Stimulated activated CD4-positive, alpha-beta T cell treated with anti-CD3 and anti-CD28 coated beads, Interleukin-2, amount 100 ng/mL, for 4 hours (primary cell): Measurements from ENCODE around the gene RPL32.
"Not testable (repeated sequence)": the region's sequence is repeated elsewhere in the genome, so short reads cannot be mapped to it uniquely, and the experiment has no call there.

ENCODE experiments used
- DNase-seq: peaks from one replicate; pipeline ENCODE4 v3.0.0-alpha.2; 2020; ENCODE audit warnings: low read depth

RPL32 gene

GRCh38 chr3:12808587-12808986, 32.8 kb downstream of the RPL32 start:
- DNase-seq, result no peak

GRCh38 chr3:12807601-12808359, 33.6 kb downstream of the RPL32 start:
- no peak for DNase-seq

GRCh38 chr3:12807066-12807465, 34.3 kb downstream of the RPL32 start:
- no peak for DNase-seq

- no peak for DNase-seq
Measured at GRCh38 chr3:12803371-12803770, 38.0 kb downstream of the RPL32 start.

GRCh38 chr3:12799525-12800440, 41.6 kb downstream of the RPL32 start:
- DNase-seq, result no peak

GRCh38 chr3:12798559-12799179, 42.7 kb downstream of the RPL32 start:
- no peak for DNase-seq

GRCh38 chr3:12797892-12798558, 43.3 kb downstream of the RPL32 start:
- DNase-seq, result no peak

- DNase-seq, result no peak
Measured at GRCh38 chr3:12797124-12797891, 44.1 kb downstream of the RPL32 start.

- no peak for DNase-seq
Measured at GRCh38 chr3:12796171-12797123, 44.9 kb downstream of the RPL32 start, which contains the start of gene CAND2. CAND2 (plus strand) TSS chr3:12796680; CDS start chr3:12796721, 41 bp downstream.

GRCh38 chr3:12793701-12794100, 47.7 kb downstream of the RPL32 start:
- DNase-seq, result no peak

GRCh38 chr3:12791430-12791829, 49.9 kb downstream of the RPL32 start:
- DNase-seq, result no peak

GRCh38 chr3:12787967-12788690, 53.2 kb downstream of the RPL32 start:
- not testable (repeated sequence) for DNase-seq

- DNase-seq, result peak; percentile 29
Measured at GRCh38 chr3:12787346-12787745, 54.0 kb downstream of the RPL32 start.

GRCh38 chr3:12785096-12785495, 56.3 kb downstream of the RPL32 start:
- no peak for DNase-seq
